HT-29 (cell line): ENCODE measurements around the gene KCNT2. TPM values are rescaled to one million over a fixed set of nuclear protein-coding genes. Genes with fewer than 3 reads are reported as not detected.
A peak's percentile ranks its signal among the peaks of the same experiment; 100 is the strongest.
"Not testable (repeated sequence)": the region's sequence is repeated elsewhere in the genome, so short reads cannot be mapped to it uniquely, and the experiment has no call there.

Source experiments
- DNase-seq: peaks from one replicate; pipeline ENCODE4 v3.0.0-alpha.2; 2015; ENCODE audit warnings: low spot score
- total RNA-seq: library from RNA; depleted of rRNA; stranded (reverse); fragments of >200 nt; shearing (Covaris generic); gene quantifications from 2 replicates; pipeline ENCODE4 v1.2.3, GENCODE V29; 2014

The KCNT2 gene
- total RNA-seq, 1 experiment from 2014 or later = not detected

DNA sequence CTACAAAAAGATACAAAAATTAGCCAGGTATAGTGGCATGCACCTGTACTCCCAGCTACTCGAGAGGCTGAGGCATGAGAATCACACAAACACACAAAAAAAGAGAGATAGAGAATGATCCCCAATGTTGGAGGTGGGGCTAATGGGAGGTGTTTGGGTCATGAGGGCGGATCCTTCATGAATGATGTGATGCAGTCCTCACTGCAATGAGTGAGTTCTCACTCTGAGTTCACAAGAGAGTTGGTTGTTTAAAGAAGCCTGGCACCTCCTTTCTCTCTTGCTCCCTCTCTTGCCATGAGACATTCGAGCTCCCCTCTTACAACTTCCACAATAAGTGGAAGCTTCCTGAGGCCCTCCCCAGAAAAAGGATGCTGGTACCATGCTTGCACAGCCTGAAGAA is 17.3 kb downstream of the KCNT2 start:
- DNase-seq = no peak

DNA sequence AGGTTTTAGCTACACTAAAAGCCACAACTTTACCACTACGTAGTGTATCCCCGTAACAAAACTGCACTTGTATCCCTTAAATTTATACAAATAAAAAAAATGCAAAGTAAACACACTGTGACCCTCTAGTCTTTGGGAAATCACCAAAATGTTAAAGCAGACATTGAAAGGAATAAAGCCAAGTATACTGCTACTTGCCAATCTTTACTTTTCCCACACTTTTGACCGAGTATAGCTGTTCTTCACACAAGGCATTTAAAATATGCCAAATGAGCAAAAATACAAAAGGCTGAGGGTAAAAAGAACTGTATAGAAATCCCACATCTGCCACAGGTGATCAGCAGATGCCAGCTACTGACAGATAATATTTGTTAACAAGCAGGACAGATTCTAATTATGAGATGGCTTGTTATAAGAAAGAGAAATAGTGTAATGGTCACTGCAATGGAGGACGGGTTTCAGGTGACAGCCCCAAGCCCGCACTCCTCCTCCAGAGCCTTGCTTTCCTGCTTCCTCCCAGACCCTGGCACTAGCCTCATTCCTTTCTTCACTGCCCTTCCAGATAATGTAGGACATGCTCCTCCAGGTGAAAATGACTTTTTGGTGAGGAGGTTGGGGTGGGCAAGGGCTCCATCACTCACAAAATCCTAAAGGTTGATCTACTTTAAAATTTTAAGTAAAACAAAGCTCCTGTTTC is 18.1 kb downstream of the KCNT2 start:
- no peak for DNase-seq

DNA sequence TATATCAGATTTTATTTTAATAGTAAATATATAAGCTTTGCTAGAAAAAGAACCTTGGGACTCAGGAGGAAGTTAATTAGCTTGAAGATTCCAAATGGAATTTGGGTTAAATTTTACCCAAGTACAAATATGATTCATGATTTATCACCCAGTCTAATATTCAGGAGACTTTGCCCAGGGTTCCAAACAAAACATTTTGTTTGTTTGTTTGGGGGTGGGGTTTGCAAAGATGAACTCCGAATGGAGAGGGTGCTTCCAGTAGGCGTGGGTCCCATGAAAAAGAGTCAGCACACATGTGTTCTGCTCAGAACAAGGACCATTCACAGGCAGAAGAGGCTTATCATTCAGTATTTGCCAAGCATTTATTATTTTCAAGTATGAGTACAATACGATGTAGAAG is 23.5 kb downstream of the KCNT2 start:
- no peak for DNase-seq

DNA sequence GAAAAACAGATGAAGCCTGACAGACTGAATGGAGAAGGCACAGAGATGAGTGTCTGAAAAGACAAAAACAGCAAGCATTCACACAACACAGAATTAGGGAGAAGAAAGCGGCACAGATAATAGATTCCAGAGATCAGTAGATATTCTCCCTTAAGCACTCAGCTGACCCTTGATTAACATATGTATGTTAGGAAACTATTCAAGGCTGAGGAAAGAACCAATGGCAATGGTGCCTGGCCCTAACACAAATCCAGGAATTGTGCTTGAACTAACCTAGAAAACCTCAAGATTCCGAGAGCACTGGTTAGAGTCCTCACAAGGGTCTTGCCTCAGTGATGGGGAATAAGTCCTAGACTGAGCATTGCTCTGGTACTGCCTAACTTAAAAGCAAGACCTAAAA is 30.9 kb downstream of the KCNT2 start:
- no peak for DNase-seq

DNA sequence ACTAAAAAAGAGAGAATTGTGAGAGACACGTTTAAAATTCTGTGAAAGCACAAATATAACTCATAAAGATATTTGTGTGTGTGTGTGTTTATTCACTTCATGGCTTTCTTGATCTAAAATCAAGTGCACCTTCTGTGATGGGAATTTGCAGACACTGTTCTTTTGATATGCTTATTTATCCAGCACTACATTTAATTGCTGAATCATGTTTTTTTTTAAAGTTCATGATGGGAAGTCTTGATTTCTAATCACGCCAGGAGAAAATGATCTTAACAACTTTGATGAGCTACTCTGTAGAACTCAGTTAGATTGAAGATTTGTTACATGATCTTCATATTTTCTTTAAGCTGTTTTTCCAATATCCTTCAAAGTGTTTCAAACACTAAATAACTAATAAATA is 35.0 kb downstream of the KCNT2 start:
- no peak for DNase-seq

DNA sequence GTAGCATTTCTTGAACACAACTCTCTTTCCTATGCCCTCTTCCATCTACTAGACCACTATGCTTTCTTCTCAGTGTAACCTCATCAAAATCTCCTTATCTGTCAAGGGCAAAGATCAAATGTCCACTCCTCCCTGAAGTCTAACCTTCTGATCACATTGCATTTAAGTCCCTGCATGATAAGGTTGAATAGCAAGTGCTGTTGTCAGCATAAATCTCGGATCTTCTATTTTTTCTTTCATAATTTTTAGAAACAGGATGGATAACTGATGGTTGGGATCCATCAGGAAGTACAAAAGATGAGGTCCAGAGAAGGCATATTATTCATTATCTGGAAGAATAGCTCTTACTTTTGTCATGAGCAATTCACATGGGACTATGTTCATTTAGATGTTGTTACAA is 41.0 kb downstream of the KCNT2 start:
- DNase-seq = no peak

DNA sequence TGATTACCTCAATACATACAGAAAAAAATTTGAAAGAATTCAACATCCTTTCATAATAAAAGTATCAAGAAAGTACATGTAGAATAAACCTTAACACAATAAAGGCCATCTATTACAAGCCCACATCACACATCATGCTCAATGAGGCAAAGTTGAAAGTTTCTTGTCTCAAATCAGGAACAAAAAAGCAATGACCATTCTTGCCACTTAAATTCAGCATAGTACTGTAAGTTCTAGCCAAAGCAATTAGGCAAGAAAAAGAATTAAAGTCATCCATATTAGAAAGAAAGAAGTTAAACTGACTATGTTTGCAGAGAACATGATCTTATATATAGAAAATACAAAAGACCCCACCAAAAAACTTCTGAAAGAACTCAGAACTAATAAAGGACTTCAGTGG is 44.5 kb downstream of the KCNT2 start:
- no peak for DNase-seq

DNA sequence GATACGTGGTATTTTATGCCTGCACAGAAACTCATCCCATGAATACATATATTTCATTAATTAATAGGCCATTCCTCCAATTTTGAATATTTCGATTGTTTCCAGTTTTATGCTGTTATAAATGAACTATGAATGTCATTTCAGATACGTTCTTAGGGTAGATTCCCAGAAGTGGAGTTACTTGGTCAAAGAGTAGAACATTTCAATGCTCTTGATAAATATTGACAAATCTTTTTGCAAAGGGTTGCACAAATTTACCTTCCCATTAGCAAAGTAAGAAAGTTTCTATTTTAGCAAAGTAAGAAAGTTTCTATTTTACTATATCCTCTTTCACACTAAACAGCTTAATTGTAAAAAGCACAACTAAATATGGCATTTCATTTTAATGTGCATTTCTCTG is 48.9 kb downstream of the KCNT2 start:
- DNase-seq = no peak

DNA sequence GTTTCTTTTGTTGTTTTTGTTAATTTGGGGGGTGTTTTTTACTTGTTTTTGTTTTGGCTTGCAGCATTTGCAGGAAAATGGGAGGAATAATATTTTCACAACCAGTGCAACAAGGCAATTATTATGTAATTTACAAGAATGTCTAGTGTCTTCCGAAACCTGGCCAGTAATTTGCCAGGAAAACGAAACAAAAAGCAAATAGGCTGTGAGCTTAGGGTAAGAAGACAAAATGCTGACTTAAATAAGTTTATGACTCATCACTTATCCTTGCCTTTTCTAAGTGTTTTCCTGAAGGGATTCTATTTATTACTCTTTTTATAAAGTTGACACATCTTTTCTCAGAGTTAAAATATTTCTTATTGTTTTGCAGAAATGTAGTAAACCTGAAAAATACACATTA is 49.8 kb downstream of the KCNT2 start:
- peak; percentile 4 for DNase-seq

DNA sequence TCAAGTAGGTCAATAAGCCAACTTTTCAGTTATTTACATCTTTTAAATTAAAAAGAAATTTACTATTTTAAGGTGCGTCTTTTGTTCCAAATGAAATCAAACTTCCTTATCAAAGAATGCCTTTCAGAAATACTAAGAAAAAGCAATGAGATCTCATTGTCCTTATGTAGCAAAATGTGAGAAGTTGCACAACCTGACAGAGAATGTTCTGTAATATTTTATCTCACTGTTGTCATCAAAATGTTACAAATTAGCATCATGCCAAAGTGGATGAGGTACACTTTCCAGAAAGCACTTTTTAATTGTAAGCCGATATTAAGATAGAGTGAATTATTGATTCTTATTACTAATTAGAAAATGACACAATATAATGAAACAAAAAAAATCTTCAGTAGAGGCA is 50.4 kb downstream of the KCNT2 start:
- no peak for DNase-seq

DNA sequence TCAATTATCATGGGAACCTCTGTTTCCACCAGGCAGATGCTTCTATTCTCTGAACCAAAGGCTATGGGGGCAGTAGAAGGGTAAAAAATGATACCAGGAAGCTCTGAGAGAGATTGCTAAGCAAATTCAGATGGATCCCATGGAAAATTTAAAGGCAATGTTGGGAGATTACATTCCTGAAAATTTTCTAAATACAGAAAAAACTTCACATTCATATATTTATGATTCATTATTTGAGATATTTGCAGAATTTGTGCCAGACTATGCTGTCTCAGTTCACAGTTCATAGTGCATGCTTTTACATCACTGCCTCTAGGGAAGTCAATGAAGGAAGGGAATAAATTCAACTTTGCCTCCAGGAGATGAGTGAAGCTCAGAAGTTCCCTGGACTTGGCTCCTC is 57.5 kb downstream of the KCNT2 start:
- no peak for DNase-seq

DNA sequence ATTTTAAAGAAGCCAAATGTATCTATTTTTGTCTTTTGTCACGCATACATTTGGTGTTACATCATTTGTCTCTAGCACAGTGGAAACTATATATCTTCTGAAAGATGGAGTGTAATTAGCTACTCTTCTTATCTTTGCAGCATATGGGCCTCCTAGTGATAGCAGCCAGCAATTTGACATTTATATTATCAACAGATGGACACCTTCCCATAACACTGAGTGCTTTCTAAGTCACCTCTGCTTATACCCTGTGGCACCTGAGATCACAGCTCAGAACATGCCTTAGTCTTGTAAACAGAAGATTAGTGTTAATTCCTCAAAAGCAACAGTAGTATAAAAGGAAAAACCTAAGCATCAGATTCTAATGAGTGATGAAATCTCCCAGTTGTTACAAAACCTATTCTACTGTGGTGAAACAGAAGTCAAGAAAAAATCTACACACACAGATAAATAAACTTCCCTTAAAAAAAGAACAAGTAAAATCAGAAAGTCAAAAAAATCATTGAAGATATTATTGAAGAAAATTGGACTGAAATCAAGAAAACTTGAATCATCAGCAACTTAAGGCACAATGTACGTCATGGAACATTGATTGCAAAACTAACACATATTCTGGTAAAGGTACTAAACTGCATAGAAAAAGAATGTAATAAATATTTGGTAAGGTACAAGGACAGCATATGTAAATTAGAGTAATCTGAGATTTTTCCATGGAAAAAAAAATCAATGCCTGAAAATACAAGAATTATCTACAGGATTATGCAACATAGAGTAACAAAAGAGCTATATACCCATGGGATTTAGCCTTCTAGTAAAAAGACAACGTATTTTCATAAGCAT is 61.7 kb downstream of the KCNT2 start:
- no peak for DNase-seq

DNA sequence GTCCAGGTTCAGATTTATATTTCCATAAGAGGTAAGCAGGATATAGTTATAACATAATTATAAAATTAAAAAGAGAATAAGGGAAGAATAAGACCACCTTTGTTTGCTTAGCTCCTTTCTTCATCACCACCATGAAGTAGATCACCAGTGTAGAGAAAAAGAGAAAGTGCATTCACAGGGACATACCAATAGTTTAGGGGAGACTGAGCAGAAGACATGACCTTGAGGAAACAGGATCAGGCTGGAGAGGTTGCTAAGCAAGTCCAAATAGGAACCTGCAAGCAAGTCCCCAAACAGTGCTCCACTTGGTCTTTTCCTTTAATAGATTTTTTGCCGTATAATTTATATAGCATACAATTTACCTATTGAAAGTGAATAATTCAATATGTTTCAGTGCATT is 63.0 kb downstream of the KCNT2 start:
- no peak for DNase-seq

DNA sequence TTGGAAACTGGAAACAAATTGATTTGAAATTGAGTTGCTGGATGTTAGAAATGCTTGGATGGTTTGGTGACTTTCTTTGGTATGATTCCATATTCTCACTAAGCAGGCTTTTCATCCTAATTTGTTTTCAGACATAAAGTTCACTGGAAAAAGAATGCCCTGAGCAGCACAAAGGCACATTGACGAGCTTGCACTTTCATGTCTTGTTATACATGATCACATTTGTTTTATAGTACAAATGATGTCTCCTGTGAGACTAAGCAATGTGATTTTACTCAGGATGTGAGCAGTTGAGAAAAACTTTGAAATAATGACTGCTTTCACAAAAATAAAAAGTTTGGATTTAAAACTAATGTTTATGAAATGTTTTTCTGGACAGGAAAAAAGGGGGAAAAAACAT is 63.6 kb downstream of the KCNT2 start:
- no peak for DNase-seq

DNA sequence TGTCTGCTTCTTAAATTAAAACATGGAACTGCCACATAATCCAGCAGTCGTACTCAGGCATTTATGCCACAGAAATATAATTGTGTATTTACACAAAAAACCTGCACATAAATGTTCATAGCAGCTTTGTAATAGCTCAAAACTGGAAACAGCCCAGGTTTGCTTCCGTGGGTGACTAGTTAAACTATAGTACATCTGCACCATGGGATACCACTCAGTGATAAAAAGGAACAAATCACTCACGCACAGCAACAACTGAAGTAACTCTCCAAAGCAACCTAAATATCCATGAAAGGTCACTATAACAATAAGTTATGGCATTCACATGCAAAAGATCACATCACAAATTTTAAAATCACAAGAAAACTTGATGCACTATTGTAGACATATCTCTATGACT is 64.4 kb downstream of the KCNT2 start:
- DNase-seq = no peak

DNA sequence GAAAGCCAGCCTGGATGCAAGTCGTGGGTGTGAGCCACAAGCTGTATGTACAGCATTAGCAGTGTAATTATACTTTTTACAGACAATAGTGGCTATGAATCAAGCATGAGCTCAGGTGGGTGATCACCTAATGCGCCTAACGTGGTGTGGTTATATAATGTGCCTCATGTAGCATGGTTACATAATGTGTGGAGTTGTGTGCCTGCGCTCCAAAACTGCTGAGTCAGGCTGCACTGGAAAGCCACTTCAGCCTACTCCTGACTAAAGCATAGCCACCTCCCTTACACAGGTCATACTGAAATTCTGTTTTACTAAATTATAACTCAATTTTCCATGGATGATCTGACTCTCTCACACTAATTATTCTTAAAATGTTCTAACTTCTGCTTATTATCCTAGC is 69.8 kb downstream of the KCNT2 start:
- DNase-seq = no peak

DNA sequence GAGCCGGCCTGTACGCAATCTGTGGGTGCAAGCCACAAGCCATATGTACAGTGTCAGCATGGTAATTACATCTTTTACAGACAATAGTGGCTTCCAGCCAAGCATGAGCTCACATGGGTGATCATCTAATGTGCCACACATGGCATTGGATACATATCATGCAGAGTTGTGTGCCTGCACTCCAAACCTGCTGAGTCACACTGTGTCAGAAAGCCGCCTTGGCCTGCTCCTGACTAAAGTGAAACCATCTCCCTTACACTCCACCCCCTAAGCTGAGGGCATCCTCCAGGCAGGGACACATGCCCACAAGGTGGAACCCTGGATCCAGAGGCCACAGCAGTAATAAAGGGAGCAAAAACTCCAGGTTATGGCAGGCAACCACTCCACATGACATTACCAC is 72.5 kb downstream of the KCNT2 start:
- peak; percentile 24 for DNase-seq

DNA sequence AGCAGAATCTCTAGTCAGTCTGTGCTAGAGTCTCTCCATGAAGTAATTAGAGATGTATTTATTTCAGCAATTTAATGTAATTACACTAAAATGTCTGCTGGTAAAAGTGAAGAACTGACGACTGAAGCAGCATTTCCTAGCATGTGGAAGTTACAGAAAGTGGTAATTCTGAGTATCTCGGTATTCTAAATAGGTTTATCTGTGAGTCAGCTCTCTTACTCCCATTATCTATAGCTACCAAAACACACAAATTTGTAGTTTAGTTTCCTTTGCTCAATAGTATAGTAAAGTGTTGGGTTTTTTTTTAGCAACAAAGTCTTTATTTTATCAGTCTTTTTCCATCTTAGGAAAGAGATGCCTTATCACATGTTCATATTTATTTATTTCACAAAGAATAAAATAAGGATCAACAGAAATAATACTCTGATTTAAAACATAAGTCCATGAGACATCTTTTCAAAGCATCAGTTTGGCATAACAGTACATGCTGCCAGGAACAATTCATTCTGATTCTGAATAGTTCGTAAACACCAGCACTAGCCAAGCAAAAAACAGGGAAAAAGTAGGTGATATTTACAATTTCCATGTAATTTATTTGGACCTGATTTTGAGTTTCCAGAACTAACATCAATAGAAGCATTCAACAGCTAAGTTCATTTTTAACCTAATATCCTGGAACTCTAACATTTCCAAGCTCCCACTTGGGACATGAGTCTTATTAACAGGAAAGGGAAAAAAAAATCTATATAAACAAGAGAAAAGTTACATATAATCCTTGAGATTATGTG is 76.3 kb downstream of the KCNT2 start:
- no peak for DNase-seq

DNA sequence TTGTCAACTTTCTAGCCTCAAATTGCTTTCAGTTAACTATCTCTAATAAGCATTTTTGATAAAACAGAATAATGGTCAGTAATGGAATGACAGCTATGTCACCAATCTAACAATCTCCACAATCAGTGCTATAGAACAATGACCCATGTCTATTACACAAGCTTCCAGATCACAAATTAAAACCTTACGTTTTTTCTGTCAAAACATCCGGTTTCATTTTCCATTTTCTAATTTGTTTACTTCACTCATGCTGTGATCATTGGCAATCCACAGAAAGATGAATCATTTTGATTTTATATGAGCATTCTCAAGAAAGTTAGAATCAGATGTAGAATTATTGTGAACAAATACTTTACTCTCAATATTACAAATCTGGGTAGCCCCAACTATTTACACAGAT is 80.3 kb downstream of the KCNT2 start:
- no peak for DNase-seq

DNA sequence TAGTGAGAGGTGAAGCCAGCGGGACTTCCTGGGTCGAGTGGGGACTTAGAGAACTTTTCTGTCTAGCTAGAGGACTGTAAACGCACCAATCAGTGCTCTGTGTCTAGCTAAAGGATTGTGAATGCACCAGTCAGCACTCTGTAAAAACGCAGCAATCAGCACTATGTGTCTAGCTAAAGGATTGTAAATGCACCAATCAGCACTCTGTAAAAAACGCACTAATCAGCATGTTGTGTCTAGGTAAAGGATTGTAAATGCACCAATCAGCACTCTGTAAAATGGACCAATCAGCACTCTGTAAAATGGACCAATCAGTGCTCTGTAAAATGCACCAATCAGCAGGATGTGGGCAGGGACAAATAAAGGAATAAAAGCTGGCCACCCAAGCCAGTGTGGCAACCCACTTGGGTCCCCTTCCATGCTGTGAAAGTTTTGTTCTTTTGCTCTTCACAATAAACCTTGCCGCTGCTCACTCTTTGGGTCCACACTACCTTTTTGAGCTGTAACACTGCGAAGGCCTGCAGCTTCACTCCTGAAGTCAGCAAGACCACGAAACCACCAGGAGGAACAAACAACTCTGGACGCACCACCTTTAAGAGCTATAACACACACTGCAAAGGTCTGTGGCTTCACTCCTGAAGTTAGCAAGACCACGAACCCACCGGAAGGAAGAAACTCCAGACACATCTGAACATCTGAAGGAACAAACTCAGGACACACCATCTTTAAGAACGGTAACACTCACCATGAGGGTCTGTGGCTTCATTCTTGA is 85.5 kb downstream of the KCNT2 start:
- DNase-seq = not testable (repeated sequence)

DNA sequence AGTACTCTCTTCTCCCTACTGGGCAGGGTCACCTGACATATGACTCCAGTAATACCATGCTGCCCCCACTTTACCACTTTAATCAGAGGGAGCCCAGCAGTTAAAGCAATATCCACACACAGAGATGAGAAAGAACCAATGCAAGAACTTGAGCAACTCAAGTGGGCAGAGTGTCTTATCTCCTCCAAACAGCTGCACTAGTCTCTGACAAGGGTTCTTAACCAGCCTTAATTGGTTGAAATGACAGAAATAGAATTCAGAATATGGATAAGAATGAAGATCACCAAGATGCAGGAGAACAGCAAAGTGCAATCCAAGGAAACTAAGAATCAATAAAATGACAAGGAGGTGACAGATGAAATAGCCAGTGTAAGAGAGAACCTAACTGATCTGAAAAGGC is 91.0 kb downstream of the KCNT2 start:
- no peak for DNase-seq

DNA sequence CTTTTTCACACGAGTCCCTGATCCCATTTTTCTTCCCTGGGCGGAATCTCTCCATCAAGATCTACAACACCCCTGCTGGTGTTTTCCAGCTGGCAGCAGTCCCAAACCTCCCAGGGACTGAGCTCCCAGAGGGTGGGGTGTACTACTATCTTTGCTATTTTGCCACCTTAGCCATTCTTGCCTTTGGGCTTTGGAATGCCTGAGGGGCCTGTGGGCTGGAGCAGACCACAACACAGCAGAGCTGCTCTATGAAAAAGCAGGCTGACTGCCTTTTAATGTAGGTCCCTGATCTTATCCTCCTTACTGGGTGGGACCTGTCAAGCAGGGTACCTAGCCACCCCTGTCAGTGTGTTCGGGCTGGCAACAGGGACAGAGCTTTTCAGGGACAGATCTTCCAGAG is 91.9 kb downstream of the KCNT2 start:
- no peak for DNase-seq
